Fibroblast of villous mesenchyme (primary cell): ENCODE data around the gene EYS. TPM values are rescaled to one million over a fixed set of nuclear protein-coding genes. Genes with fewer than 3 reads are reported as not detected.
A peak's percentile ranks its signal among the peaks of the same experiment; 100 is the strongest.

Experiments used
- DNase-seq: peaks from one replicate; pipeline ENCODE4 v3.0.0-alpha.2; 2010; ENCODE audit warnings: low read depth
- H3K4me3 ChIP-seq: 2 replicates; pipeline ENCODE4 v1.5.1; 2011; ENCODE audit warnings: low read depth, mild to moderate bottlenecking, low read length
- CTCF ChIP-seq: IDR thresholded peaks from 2 replicates; pipeline ENCODE4 v1.5.1; 2012; ENCODE audit warnings: low read depth, mild to moderate bottlenecking, low read length; ENCODE audit not compliant: insufficient read depth
- total RNA-seq: library from RNA; depleted of rRNA; stranded (reverse); fragments of >200 nt; gene quantifications from 2 replicates; pipeline ENCODE4 v1.2.3, GENCODE V29; 2012

Gene EYS
- total RNA-seq, 1 donor = under 0.01 TPM

- H3K4me3 ChIP-seq = no peak overlapping the region
- no peak for TF ChIP-seq CTCF
- no peak for DNase-seq
These were observed 1708.0 kb downstream of the EYS start for GRCh38 chr6:63998991-63999390.

GRCh38 chr6:63997734-63998133, 1709.3 kb downstream of the EYS start:
- no peak for DNase-seq
- no peak overlapping the region for H3K4me3 ChIP-seq
- no peak for TF ChIP-seq CTCF

DNA sequence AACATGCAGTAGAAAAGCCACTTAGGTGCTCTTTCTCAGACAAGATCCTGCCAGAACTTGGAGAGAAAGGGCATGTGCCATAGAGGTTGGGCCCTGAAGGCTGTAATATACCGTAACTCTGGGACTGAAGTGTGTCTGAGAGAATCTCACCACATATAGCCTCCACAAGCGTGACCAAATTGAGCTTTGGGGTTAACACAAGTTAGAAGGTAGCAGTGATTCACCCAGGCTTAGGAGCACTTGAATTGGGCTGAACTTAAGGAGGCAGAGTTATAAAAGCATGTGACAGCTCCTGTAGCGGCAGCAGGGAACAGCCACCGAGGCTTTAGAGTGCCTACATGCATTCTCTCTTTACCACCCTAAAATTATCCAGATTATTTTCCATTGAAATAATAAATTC, 1709.8 kb downstream of the EYS start:
- TF ChIP-seq CTCF = no peak
- no peak overlapping the region for H3K4me3 ChIP-seq
- no peak for DNase-seq

DNA sequence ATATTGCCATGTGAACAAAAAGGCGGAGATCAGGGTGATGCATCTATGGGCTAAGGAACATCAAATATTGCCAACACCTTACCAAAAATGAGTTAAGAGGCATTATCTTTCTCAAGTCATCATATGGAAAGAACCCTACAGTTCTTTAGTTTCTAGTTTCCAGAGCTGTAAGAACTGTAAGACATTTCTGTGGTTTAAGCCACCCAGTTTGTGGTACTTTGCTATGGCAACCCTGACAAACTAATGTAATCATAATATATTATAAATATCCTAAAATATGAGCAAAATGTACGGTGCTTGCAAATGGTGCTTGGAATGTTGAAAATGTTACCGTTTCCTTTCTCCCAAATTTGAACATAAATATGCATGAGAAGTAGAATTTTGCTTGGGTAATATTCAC, 1721.8 kb downstream of the EYS start:
- no peak overlapping the region for H3K4me3 ChIP-seq
- DNase-seq = peak; percentile 47

GRCh38 chr6:63975699-63976098, 1731.3 kb downstream of the EYS start:
- H3K4me3 ChIP-seq = no peak overlapping the region
- peak; percentile 59 for DNase-seq
- no peak for TF ChIP-seq CTCF

More for the DNA sequence above, 1721.8 kb downstream of the EYS start:
- no peak for TF ChIP-seq CTCF

GRCh38 chr6:63968650-63969049, 1738.4 kb downstream of the EYS start:
- no peak for DNase-seq
- H3K4me3 ChIP-seq = no peak overlapping the region
- TF ChIP-seq CTCF = no peak

DNA sequence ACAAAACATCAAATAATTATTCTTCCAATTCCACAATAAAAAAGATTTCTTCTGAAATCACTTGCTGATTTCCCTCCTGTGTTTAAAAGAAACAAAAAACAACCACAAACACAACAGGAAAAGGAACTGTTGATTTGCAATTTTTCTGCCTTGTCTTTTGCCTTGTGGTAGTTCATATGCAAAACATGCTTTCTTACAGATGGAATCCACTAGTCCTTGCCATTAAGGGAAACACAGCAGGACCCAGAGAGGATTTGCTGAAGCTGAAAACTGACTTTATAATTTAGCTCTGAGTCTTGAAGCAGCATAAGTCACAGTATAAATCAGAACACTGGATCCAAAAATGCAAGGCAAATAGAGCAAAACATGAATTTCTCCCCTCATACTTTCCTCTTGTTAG, 1742.7 kb downstream of the EYS start:
- no peak for DNase-seq
- TF ChIP-seq CTCF = no peak
- H3K4me3 ChIP-seq = no peak overlapping the region
